ELR (cell line): ENCODE results near the gene GNL2.
A peak's percentile ranks its signal among the peaks of the same experiment; 100 is the strongest.
"Not testable (repeated sequence)": the region's sequence is repeated elsewhere in the genome, so short reads cannot be mapped to it uniquely, and the experiment has no call there.

ENCODE experiments used
- DNase-seq: peaks from one replicate; pipeline ENCODE4 v3.0.0-alpha.2; 2015; ENCODE audit warnings: low read depth

GNL2 gene

DNA sequence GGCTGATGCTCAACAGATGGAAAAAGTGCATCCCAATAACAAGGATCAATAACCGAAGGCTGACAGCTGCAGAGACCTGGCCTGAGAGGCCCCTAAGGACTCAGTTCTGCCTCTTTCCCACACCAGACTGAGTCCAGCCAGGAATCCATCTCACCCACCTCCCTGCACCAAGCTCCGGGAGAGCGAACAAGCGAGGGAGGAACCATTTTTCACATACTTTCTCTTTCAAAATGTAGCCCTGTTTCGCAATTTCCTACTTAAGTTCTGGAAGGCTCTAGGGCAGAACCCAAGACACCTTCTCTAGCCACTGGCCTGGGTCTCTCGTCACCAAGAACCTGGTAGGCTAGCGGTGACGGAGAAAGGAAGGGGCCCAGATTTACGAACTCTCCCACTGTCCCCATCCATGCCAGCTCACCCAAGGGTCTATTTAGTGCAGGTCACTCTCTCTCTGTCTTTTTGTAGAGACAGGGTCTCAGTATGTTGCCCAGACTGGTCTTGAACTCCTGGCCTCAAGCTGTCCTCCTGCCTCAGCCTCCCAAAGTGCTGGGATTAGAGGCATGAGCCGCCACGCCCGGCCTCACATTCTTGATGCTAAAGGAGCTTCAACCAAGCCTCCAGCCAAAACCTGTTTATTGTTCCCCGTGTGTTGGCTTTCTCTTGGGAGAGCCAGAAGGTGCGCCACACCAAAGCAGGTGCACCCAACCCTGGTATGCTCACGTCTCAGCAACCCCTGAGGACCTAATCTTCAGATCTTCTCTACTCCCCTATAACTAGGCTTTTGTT lies 10.9 kb upstream of the GNL2 start:
- no peak for DNase-seq

DNA sequence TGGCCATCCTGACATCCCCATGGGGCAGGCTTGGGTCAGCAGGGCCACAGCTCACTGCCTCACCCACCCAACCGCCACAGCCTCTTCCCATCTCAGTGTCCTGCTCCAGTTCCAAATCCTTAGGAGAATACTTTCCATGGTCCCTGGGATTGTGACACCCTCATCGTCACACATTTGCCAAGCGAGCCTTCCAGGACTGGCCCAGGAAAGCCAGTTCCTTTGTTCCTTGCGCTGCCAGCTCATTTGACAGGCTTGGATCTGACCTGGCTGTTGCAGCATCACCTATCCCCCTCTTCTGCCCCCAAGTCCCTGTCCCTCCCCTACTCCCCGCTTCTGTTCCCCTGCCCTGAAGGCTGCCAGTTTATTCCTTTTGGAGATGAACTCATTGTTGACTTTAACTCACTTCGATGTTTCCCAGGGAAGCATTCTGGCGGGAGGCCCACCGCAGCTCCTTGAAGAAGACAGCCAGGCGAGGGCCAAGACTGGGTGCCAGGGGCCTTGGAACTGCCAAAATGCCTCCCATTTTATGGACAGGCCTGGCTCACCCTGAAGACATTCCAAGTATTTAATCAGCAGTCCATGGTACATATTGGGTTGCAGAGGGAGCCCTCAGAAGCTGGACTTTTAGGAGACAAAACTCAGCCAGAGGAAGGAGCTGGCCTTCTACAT lies 10.2 kb upstream of the GNL2 start:
- no peak for DNase-seq

DNA sequence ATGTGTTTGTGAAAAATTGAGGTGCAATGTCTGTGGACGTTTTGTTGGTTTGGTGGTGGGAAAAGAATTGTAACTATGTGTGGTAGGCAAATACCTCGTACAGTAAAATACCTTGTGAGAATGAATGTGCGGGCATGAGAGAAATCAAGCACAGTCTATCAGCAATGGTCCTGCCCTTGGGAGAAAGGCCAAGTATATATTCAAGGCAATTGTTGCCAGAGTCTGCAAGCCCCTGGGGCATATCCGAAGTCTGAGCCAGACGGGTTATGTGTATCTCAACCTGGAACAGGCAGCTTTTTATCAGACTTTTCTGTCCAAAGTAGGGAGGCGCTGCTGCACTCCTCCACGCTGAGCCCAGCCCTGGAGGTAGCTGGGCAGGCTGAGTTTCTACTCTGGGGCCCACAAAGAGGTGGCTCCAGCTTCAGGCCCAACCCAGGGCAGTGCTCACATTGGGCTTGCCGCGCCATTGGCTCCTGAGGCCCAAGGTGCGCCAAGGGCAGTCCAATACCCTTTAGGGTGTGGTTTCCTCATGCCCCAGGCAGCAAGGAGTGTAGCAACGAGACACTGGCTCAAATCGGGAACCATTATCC lies 9.4 kb upstream of the GNL2 start:
- DNase-seq, result no peak

DNA sequence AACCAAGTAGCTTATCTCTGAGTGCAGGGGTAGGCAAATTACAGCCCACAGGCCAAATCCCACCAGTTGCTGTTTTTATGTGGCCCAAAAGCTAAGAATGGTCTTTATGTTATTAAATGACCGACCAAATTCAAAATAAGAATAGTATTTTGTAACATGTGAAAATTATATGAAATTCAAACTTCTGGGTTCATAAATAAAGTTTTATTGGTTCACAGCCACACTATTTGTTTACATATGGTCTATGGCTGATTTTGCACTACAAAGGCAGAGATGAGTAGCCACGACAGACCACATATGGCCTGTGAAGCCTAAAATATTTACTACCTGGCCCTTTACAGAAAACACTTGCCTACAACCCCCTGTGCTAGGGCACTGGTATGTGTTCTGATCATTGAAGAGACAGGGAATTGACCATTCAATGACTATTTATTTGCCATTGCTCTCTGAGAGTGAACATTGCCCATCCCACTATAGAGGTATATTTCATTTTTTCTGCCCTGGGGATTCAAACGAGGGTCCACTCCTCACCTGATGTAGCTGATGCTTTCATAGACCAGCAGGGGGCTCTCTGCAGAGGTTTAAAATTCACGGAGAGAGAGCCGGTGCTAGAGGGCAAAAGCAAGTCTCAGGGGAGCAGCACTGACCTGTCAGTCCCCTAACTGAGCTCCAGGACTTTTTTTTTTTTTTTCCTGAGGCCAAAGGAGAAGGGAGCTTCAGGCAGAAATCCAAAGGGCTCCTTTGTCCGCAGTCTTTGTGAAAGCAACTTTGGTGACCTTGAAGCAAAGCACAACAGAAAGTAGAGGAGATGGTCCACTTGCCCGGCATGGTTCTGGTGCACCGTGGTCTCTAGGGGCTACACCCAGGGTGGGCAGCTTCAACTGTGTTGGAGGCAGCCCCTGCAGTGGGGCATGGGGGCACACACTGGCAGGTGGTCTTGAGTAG lies 7.3 kb upstream of the GNL2 start:
- DNase-seq, result peak; percentile 59

DNA sequence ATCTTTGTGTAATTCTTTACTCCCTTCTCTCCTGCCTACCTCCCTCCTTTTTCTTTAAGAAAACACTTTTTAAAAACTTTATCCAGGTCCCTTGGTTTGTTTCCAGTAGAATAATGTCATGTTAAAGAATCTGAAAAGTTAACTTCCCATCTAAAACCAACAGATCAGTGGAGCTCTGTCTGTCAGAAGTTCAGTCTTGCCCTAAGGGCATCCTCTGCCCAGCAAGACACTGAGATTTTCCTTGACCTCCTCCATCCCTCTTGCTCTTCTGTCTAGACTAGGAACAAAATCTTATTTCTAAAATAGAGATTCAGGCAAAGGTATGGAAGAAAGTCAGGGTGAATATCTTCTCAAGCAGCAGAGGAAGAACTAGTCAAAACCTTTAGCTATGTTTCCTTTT lies 5.7 kb upstream of the GNL2 start:
- no peak for DNase-seq

DNA sequence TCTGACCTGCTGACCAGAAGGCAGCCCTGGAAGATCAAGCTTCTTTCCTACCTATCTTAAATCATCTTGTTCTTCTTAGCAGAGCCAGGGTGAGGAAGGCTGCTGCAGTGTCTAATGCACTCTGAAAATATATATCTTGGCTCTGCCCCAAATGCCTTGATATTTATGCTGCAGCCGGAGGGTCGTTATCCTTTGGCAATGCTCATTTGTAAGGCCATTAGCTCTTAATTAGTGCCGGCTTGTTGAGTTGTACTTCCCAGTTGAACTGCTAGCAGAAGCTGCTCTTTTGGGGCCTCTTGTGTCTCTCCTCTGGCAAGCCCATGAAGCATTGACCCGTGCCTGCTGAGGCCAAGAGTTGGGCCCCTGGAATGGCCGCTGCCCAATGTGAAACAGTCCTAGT lies 4.2 kb upstream of the GNL2 start:
- DNase-seq, result no peak

DNA sequence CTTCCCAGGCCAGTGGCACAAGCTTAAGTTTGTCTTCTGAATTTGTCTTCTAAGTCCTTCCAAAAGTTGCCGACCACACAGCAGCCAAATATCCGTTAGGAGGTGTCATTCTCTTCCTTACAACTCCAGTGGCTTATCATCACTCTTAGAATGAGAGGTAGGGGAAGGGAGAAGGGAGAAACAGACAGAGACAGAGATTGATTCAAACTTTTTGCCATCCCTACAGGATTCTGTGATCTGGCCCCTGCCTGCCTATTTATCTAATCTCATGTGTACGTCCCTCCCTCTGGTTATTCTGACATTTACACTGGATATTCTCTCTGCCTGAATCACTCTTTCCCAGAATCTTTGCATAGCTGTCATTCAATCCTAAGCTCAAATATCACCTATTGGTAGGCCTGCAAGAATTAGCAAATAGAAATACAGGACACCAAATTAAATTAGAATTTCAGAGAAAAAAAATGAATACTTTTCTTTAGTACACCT lies 488 bp upstream of the GNL2 start:
- no peak for DNase-seq

DNA sequence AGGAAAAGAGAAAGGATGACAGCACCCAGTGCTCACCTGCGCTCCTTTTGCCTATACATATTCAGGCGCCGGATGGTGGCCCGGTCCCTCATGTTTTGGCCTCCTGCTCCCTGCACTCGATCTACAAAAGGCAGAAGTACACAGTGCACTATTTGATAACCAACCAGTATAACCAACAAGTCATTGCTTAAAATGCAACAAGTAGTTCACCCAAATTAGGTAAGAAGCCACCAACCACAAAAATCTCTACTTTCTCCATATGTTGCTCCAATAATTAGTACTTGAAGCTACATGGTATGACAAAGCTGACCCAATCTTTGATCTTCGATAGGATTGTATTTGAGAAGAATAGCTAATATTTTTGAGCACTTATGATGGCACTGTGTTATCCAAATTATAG lies 2.0 kb downstream of the GNL2 start:
- no peak for DNase-seq

DNA sequence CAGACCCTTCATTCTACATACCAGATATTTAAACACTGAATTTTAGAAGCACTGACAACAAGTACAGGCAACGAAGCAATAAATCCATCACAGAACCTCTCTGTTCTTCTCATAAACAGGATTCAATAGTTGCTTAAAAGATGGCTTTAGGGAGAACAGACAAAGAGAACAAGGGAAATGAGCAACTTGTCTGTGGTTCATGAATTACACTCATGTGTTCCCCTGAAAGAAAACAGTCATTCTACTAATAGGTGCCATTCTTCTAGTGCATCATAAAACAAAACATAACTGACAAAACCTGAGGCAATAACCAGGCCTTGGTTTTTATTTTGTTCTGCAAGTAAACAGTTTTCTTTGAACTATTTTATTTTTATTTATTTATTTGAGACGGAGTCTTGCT lies 6.8 kb downstream of the GNL2 start:
- no peak for DNase-seq

DNA sequence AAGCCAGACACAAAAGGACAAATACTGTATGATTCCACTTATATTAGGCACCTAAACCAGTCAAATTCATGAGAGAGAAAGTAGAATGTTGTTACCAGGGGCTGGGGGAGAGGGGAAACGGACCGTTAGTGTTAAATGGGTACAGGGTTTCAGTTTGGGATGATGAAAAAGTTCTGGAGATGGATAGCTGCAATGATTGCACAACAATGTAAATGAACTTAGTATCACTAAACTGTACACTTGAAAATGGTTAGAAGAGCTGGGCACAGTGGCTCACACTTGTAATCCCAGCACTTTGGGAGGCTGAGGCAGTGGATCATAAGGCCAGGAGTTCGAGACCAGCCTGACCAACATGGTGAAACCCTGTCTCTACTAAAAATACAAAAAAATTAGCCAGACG lies 11.2 kb downstream of the GNL2 start:
- not testable (repeated sequence) for DNase-seq

DNA sequence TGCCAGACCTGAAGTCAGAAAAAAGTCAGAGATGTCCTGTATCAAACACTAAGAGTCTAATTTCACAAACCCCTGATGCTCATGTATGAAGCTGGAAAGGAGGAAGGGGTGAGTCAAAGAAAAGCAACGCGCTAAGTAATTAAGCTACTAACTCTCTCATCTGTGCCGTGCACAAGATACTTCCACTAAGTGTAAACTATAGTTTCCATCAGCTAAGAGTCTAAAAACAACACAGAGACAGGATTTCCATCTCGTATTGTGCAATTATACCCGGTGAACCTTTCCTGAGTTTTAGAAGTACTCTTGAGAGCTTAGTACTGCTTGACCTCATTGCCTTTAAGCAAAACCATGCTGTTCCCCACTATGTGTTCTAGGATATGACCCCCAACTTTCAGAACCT lies 20.0 kb downstream of the GNL2 start:
- peak; percentile 56 for DNase-seq

DNA sequence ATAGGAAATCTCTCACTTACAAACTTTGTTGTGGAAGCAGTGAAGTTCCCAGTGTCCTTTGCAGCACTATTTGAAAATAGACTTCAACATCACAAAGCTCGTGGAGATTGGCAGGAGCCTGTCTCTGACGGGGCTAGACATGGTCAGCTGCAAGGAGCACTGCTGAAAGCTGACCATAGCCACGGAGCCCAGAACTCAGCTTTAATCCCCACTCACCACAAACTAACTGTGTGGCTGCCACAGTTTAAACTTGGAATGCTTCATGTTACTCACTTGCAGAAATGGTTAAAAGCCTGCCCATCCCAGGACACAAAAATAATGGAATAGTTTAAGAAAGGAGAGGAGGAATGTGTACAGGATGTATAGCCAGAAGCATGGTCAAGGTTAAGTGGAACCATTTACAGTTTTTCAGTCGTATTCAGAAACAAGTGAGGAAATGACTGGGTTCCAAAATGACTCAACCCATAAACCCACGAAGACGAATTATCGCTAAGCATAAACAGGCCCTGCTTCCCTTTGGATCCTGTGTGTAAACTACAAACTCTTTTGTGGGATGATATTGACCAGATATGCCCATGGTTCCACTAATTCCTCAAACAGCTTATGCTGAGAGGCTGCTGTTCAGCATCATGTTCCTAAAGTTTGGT lies 20.8 kb downstream of the GNL2 start:
- peak; percentile 89 for DNase-seq

DNA sequence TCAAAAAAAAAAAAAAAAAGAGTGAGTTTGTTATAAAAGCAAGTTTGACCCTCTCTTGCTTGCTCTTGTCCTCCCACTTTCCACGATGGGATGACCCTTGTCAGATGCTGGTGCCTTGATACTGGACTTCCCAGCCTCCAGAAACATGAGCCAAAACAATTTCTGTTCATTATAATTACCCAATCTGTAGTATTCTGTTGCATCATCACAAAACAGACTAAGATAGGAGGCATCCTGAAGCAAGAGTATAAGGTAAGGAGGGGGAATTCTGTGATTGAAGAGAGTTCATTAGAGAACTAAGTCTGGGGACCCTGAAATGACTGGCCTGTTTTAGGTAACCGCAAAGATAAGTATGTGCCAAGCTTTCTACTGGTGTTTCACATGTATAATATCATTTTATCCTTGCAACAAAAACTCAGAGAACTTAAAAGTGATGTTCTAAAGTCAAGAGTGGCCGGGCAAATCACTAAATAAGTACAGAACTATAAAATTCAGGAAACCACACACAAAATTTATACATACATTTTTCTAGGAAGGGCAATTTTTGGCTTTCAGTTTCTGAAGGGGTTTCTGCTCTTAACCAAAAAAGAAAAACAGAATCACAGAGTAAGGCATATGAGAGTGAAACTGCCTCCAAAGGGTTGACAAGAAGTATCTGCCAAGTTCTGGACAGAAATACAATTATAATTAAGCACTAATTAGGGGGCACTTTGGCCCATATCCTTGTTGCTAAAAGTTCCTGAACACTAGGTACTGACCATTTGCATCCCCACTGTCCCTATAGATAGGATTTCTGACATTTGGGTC lies 25.0 kb downstream of the GNL2 start:
- DNase-seq, result no peak

DNA sequence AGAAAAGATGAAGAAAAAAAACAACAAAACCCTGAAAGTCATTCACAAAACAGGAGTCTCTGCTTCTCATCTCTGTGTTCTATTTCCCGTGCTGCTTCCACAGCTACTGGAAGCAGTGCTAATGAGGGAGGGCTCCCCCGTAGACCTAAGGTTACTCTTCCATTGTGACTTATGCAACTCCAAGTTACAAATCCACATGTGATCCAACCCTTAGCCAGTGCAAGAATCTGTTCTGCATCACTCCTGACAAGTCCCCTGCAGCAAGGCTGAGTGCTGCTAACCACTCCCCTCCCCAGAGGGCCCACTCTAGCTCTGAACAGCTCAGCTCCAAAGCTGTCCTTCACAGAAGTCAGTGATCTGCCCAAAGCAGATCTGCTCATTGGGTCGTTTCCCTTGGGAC lies 28.7 kb downstream of the GNL2 start:
- DNase-seq, result no peak

DNA sequence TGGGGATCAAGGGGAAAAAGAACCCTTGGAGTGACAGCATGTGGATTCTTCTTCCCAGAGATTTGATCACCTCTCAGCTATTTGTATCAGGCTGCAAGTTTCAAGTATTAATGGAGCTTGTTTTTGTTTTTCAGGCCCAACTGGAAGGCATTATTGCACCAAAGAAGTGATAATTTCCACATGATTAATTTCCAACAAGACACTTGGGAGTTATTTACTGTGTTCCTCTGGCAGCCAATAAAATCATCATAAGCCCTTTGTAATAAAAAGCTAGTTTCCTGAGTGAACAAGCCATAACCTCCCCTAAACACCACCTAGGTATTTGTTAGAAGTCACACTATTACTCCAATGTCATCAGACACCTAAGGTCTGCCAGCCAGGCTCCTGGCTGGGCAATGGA lies 30.8 kb downstream of the GNL2 start:
- no peak for DNase-seq

DNA sequence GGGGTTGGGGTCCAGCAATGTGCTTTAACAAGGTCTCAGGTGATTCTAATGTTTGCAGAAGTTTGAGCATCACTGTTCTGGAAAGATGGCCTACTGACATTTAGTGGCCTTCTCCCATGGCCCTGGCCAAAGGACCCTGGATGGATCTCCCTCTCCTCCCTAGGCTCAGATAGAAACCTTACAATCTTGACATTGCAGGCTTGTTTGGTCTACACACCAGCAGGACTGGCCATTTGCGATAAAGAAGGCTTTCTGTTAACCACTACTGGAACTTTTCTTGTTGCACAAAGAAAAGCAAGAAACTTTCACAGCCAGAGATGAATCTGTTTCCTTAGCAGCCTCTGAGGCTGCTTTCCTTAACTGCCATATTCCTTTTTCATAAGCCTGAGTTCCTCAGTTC lies 32.8 kb downstream of the GNL2 start:
- DNase-seq, result no peak

DNA sequence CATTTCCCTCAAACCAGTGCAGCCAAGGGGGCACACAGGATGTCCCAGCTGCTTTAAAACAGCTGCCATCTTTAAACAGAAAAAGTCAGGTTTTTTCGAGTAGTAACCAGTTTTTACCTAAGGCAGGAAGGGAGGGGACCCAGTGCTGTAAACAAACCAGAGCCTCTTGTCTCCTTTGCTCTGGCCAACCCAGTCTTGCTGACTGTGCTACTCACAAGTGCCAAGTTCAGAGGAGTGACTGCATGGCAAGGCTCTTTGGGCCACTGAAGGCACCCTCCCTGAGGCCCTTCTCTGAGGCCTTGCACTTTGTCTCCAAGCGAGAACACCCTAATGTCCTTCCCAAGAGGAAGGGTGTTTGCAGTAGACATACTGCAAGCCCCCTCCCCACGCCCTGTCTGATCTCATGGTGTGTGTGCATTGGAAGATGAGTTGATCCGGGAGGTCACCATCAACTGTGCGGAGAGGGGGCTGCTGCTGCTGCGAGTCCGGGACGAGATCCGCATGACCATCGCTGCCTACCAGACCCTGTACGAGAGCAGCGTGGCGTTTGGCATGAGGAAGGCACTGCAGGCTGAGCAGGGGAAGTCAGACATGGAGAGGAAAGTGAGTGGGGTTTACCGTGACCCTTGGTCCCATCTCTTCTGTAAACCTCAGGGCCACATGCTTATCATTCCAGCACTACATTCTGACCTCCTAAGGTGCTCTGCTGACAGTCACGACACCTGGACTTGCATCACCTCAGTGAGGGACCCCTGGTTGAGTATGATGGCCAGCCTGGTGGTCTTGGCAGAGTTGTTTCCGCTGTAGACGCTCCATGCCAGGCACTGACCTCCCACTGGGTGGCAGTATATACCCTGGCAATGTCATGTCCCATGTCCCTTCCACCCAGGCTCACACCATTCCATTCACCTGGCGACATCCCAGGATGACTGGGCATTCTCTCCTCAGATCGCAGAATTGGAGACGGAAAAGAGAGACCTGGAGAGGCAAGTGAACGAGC lies 34.3 kb downstream of the GNL2 start:
- DNase-seq, result peak; percentile 67

DNA sequence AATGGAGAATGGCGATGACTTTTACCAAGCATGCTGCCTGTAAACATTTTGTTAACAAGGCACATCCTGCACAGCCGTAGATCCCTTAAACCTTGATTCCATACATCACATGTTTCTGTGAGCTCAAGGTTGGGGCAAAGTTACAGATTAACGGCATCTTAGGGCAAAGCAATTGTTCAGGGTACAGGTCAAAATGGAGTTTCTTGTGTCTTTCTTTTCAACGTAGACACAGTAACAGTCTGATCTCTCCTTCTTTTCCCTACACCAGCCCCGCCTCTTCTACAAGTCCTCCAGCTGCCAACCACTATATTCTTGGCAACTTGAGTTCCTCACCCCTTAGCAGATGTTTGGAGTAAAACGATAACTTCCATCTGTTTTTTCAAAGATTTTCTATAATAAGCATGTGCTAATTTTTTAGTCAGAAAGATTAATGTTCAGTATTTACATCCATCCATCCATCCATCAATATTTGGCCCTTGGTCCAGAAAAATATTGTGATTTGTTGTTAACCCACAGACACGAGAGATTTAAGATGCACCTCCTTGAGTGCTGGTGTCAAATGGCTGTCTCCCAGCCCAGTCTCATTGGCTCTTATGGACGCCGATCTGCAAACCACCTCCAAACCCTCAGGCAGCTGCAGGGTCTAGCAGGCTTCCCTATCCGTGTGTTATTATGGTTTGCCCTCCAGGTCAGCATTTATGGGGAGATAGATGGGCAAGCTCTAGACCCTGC lies 35.2 kb downstream of the GNL2 start:
- DNase-seq, result no peak

DNA sequence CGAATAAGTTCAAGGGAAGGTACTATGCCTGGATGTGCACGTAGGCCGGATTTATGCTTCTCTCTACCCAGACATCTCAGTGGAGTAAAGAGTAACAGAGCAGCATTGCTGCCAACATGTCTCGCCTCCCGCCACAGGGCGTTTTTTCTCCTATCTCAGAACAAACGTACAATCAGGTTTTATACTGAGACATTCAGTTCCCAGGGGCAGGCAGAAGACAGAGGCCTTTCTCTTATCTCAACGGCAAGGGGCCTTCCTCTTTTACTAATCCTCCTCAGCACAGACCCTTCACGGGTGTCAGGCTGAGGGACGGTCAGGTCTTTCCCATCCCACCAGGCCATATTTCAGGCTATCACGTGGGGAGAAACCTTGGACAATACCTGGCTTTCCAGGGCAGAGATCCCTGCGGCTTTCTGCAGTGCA lies 35.8 kb downstream of the GNL2 start:
- not testable (repeated sequence) for DNase-seq
